Ascending aorta (tissue), 2 donors: ENCODE results near the gene NFILZ. TPM values are rescaled to one million over a fixed set of nuclear protein-coding genes. Genes with fewer than 3 reads are reported as not detected.

Experiments
- DNase-seq, 2 donors: peaks; one replicate each; pipeline ENCODE4 v3.0.0-alpha.2; 2019; ENCODE audit warnings: low spot score in 2 of 2
- H3K27ac ChIP-seq, 2 donors: fragments of 200-600 bp; sonication (generic); one replicate each; pipeline ENCODE4 v1.5.1; 2016 to 2017; ENCODE audit warnings: mild to moderate bottlenecking in 1 of 2
- H3K27me3 ChIP-seq: fragments of 200-600 bp; sonication (generic); one replicate; pipeline ENCODE4 v1.5.1; 2017
- H3K36me3 ChIP-seq, 2 donors: fragments of 200-600 bp; sonication (generic); one replicate each; pipeline ENCODE4 v1.5.1; 2016
- H3K4me1 ChIP-seq, 2 donors: fragments of 200-600 bp; sonication (generic); one replicate each; pipeline ENCODE4 v1.5.1; 2016 to 2017; ENCODE audit warnings: mild to moderate bottlenecking in 1 of 2
- H3K4me3 ChIP-seq, 2 donors: fragments of 200-600 bp; sonication (generic); one replicate each; pipeline ENCODE4 v1.5.1; 2016 to 2017; ENCODE audit warnings: mild to moderate bottlenecking in 1 of 2
- H3K9me3 ChIP-seq, 2 donors: fragments of 200-600 bp; sonication (generic); one replicate each; pipeline ENCODE4 v1.5.1; 2016
- CTCF ChIP-seq, 3 experiments: fragments of 200-600 bp in 2 of 3; fragments of 450-650 bp in 1 of 3; sonication (generic) in 2 of 3; IDR thresholded peaks; one replicate each; pipeline ENCODE4 v1.5.1; 2016 to 2019; ENCODE audit warnings: antibody characterized with exemption in 3 of 3, mild to moderate bottlenecking in 1 of 3, moderate library complexity in 1 of 3
- intact Hi-C: fragments of 100-400 bp; cut with DNase I; formaldehyde crosslinking; loops from one replicate; pipeline ENCODE4 v1.15.1; 2023
- total RNA-seq: library from RNA; depleted of rRNA; stranded (reverse); fragments of >200 nt; gene quantifications from one replicate; pipeline ENCODE4 v1.1.0, GENCODE V29; 2016

The NFILZ gene
- total RNA-seq, 1 donor from 2014 or later, result not detected

GRCh38 chr19:8608941-8609278 lies 21.5 kb upstream of the NFILZ start:
- TF ChIP-seq CTCF (IDR thresholded peaks at IDR 0.05), result no peak
- H3K9me3 ChIP-seq, result no peaks in the 10 kb centered on the region
- peak overlapping the region; percentile 61 to 80 for H3K4me3 ChIP-seq
- DNase-seq, result no peak
- H3K4me1 ChIP-seq, result peaks cover 11 to 30% of the 10 kb centered on the region in 2 donors
- intact Hi-C loops, result no loop called here
- peak overlapping the region; percentile 90 to 94 for H3K27ac ChIP-seq
- peaks cover 17 to 20% of the 10 kb centered on the region in 2 donors for H3K36me3 ChIP-seq
- H3K27me3 ChIP-seq, result no peaks in the 10 kb centered on the region

GRCh38 chr19:8609279-8610040 lies 21.0 kb upstream of the NFILZ start:
- H3K9me3 ChIP-seq, result no peaks in the 10 kb centered on the region
- peak; percentile 2 to 35 (median 24) for TF ChIP-seq CTCF (IDR thresholded peaks at IDR 0.05)
- intact Hi-C loops, result loop anchor here (1.0 kb wide), 1 partner anchor 17 kb away; no protein-coding TSS in a partner anchor
- peak overlapping the region; percentile 90 to 94 for H3K27ac ChIP-seq
- H3K4me1 ChIP-seq, result peaks cover 11 to 30% of the 10 kb centered on the region in 2 donors
- H3K4me3 ChIP-seq, result peak overlapping the region; percentile 61 to 80
- H3K36me3 ChIP-seq, result peaks cover 12 to 15% of the 10 kb centered on the region in 2 donors
- peak; percentile 34 to 87 for DNase-seq
- H3K27me3 ChIP-seq, result no peaks in the 10 kb centered on the region

- intact Hi-C loops, result loop anchor here (1.0 kb wide), 1 partner anchor 18 kb away; no protein-coding TSS in a partner anchor
- Histone ChIP-seq H3K9me3 (no peaks in the 10 kb centered on the region), H3K27ac (peak within 1 kb of the TSS; percentile 90 to 94), H3K36me3 (peaks cover 4 to 6% of the 10 kb centered on the region in 2 donors), H3K4me1 (peaks cover 11 to 30% of the 10 kb centered on the region in 2 donors), H3K4me3 (peak within 1 kb of the TSS; percentile 61 to 80), H3K27me3 (no peaks in the 10 kb centered on the region)
- TF ChIP-seq CTCF (IDR thresholded peaks at IDR 0.05), result no peak
- DNase-seq, result peak in 1 of 2 donors; percentile 79
Measured at GRCh38 chr19:8610041-8610935, 20.1 kb upstream of the NFILZ start, which contains the start of gene ADAMTS10. Gene ADAMTS10, minus strand, starts transcription at chr19:8610715. Its CDS starts 5,005 bp downstream, at chr19:8605710.

- H3K27me3 ChIP-seq, result no peaks in the 10 kb centered on the region
- no peaks in the 10 kb centered on the region for H3K9me3 ChIP-seq
- TF ChIP-seq CTCF (IDR thresholded peaks at IDR 0.05), result no peak
- H3K4me1 ChIP-seq, result peaks cover 11 to 30% of the 10 kb centered on the region in 2 donors
- no peak for DNase-seq
- H3K27ac ChIP-seq, result peak overlapping the region; percentile 90 to 94
- H3K4me3 ChIP-seq, result peak overlapping the region; percentile 61 to 80
- intact Hi-C loops, result loop anchor here (1.0 kb wide), 1 partner anchor 19 kb away; no protein-coding TSS in a partner anchor
- peaks cover 0 to under 1% of the 10 kb centered on the region in 2 donors for H3K36me3 ChIP-seq
Measured at GRCh38 chr19:8610936-8611300, 19.5 kb upstream of the NFILZ start.

- H3K27ac ChIP-seq, result peak overlapping the region; percentile 90 to 94
- no peak overlapping the region for H3K4me3 ChIP-seq
- H3K27me3 ChIP-seq, result no peaks in the 10 kb centered on the region
- intact Hi-C loops, result no loop called here
- no peaks in the 10 kb centered on the region for H3K36me3 ChIP-seq
- H3K4me1 ChIP-seq, result peaks cover 11 to 30% of the 10 kb centered on the region in 2 donors
- no peak for TF ChIP-seq CTCF (IDR thresholded peaks at IDR 0.05)
- no peak for DNase-seq
- H3K9me3 ChIP-seq, result no peaks in the 10 kb centered on the region
Measured at GRCh38 chr19:8611391-8611876, 19.0 kb upstream of the NFILZ start.
